Activated CD4-positive, CD25-positive, alpha-beta regulatory T cell treated with anti-CD3 and anti-CD28 coated beads, Interleukin-2, amount 50 U/mL, for 24 hours (primary cell): ENCODE measurements around the gene SETD7.
A peak's percentile ranks its signal among the peaks of the same experiment; 100 is the strongest.

Source experiments
- ATAC-seq, 2 donors: fragments of 150-1000 bp; cut with Tn5 transposase; one replicate each; pipeline ENCODE4 v1.10.0; 2021; ENCODE audit warnings: mild to moderate bottlenecking in 1 of 2, moderate library complexity in 1 of 2

SETD7 gene

DNA sequence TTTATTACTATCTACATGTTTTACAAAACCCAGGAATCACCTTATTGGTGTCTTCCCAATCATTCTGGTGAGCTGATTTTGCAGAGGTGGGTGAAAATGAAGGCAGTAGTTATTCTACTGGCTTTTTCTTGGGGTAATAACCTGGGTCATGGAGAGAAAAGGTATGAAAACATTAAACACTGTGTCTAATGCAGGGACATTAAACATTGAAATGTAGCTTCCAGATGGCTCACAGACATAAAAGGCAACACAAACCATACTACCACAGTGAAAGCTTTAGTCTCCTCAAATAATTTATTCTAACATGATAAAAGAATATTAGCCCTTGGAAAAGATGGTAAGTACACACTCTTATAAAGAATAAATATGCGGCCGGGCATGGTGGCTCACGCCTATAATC, 8.0 kb downstream of the SETD7 start:
- ATAC-seq: no peak

GRCh38 chr4:139540632-139541031, 15.4 kb downstream of the SETD7 start:
- ATAC-seq: no peak

GRCh38 chr4:139540161-139540560, 15.9 kb downstream of the SETD7 start:
- ATAC-seq: no peak

DNA sequence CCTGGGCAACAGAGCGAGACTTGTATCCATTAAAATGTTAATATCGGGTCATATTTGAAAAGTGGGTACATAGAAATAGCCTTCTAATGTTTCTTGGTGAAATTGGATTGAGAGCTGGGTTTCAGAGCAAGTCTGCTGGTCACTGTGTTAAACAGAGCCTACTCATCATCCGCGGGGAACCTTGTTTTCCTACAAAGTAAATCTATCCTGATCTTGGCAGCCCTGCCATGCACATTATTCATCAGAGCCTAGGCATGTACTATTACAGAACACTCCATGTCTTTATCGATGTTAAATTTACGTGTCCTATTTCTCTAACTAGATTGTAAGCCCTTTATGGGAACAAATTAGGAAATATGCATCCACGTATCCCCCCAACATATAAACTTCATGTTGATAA, 18.7 kb downstream of the SETD7 start:
- no peak for ATAC-seq

DNA sequence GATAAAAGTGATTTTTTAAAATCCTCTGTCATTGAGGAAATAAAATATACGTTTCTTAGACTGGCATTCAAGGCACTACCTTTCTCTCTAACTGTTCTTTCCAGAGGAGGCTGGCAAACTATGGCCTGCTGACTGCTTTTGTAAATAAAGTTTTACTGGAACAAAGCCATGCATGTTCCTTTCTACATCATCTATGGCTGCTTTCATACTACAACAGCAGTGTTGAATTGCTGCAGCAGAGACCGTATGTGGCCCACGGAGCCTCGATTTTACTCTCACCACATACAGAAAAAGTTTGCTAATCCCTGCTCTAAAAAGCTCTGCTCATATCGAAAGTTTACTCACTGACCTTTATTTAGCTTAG, 20.2 kb downstream of the SETD7 start:
- ATAC-seq: no peak

DNA sequence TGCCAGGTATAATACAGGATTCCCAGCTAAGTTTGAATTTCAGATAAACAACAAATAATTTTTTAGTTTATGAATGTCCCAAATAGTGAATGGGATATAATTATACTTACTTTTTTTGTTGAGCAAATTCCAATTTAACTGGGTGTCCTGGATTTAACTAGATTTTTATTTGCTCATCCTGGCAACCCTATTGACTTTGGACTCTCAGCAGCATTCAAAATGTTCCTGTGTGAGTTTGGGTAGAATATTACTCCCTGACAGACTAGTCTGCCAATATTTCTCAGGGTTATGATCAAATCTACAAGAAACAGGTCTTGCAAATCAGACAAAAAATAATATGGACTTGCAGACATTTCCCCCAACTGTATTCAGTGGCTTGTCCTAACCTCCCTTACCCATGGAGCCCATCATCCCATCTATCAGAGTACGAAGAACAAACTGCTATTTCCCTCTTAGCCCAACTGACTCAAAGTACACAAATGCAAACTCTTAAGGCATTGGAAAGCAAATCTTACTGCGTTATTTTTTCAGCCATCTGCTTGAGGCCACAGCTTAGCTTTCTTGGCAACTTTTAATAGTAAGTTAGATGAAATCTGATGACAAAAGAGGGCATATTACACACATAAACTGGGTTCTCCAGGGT, 20.7 kb downstream of the SETD7 start:
- no peak for ATAC-seq

DNA sequence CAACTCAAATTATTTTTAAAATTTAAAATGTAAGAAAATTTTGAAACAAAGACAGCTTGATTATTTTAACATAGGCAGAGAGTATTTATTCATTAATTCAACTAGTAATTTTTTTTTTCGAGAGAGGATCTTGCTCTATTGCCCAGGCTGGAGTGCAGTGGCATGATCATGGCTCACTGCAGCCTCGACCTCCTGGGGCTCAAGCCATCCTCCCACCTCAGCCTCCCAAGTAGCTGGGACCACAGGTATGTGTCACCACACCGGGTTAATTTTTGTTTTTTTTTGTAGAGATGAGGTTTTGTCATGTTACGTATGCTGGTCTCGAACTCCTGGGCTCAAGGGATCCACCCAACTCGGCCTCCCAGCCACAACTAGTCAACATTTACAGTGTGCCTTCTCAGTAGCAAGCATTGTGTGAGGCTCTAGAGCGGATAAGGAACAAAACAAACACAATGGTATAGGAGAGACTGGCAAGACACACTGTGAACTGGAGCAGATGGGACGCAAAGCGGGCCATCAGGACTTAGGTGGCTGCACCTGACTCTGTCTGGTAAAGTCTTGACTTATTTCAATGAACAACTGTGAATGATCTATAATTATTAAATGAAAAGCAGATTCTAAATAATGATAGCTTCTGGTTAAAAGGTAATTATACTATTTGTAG, 21.6 kb downstream of the SETD7 start:
- ATAC-seq: no peak

- ATAC-seq: no peak
Measured at GRCh38 chr4:139533511-139533910, 22.5 kb downstream of the SETD7 start.

DNA sequence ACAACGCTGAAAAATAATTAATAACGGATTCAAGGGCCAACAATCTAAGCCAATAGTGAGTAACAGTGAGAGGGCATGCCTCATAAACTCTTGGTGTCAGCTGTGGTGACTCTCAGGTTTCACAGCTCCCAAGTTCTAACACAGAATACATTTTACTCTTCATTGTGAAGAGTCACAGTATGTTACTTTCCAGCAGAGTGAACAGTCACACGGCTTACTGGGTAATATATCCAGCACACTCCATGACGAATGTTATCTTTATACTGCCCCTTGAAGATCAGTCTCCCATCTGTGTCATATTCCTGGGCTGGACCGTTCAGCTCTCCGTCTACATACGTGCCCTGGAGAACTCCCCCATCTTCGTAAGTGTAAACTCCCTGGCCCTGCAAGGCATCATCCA, 23.1 kb downstream of the SETD7 start:
- no peak for ATAC-seq

DNA sequence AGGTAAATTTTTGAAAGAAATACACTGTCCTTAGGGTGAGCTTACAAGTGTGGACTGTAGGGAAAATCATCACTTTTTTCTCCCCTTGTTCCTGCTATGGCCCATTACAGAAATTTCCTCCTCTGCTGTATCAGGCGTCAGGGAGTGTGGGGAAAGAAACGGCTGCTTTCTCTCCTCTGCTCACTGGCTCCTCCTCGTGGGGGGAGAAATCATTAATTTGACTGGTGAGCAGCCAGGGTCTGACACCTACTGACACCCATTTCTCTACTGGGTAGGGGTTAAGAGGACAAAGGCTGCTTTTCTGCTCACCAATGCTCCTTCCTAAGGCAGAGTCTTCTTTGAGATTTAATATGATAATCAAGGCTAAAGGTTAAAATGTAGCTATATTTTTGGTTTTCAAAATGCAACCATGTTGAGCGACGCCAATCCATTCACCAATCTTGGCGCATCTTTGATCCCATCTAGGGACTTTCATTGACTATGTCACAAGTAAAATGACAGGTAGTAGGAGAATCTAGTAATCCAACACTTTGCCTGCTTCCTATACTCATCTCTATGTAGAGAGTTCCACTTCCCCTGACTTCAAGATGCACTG, 25.1 kb downstream of the SETD7 start:
- ATAC-seq: peak; percentile 41 to 44

GRCh38 chr4:139528377-139529005, 27.5 kb downstream of the SETD7 start:
- peak; percentile 13 to 51 for ATAC-seq

GRCh38 chr4:139526928-139527327, 29.1 kb downstream of the SETD7 start:
- no peak for ATAC-seq

- ATAC-seq: no peak
Measured at GRCh38 chr4:139525414-139525813, 30.6 kb downstream of the SETD7 start.

- ATAC-seq: no peak
Measured at GRCh38 chr4:139524062-139524631, 31.9 kb downstream of the SETD7 start.

DNA sequence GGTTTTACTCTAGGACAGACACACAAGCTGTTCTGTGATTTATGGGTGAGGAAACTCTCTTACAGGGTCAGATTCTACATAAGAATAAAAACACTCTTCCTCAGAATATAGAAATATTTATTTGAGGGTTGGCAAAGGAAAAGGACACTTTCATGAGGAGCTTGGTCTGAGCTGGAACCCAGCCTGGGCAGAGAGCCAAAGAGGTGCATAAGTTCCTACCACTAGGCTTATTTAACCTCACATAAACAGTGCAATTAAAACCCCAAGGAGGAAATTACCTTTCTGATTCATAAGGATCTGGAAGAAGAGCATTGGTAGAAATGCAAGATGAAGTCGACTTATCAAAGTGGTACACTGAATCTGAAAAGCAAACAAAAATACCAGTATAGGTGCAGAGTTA, 32.9 kb downstream of the SETD7 start:
- ATAC-seq: no peak

DNA sequence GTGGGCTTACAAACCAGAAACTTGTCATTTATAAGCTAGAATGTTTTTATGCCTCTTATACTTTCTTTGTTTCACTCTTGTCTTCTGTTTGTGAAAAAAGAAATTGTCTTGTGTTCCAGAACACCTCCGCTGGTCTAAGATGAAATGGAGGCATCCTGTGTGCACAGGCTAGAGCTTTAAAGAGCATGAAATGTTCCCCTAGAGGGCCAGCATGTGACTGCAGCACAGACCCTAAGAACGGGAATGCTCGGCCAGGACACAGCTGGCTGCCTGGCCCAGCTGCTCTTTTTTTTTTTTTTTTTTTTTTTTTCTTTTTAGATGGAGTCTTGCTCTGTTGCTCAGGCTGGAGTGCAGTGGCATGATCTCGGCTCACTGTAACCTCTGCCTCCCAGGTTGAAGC, 33.6 kb downstream of the SETD7 start:
- no peak for ATAC-seq

GRCh38 chr4:139521754-139522401, 34.1 kb downstream of the SETD7 start:
- ATAC-seq: no peak

GRCh38 chr4:139515531-139515958, 40.5 kb downstream of the SETD7 start:
- ATAC-seq: no peak

DNA sequence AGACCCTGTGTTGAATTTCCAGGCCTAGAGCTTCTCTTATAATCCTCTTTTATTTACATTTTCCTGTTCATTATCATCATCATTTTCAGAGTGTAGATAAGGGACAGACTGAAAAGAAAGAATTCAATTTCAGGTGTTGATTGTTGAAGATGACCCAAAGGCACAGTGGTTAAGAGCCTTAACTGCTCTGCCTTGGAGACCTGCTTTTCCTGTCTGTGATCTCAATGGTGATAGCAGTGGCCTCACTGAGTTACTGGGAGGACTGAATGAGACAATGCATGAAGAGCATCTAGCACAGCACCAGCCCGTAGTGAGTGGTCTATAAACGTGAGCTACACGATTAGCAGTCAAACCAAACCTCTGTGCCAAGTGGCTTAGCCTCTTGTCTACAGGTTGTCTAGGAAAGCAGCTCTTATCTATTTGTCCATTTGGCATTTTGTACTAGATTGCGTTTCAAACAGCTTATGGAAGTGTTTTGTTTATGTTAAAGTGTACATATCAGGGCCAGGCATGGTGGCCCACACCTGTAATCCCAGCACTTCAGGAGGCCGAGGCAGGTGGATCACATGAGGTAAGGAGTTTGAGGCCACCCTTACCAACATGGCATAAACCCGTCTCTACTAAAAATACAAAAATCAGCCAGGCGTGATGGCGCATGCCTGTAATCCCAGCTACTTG, 41.5 kb downstream of the SETD7 start:
- ATAC-seq: no peak

- peak; percentile 60 to 84 for ATAC-seq
Measured at GRCh38 chr4:139511320-139511719, 44.7 kb downstream of the SETD7 start.

- ATAC-seq: no peak
Measured at GRCh38 chr4:139509727-139510410, 46.1 kb downstream of the SETD7 start.
